IMR-90 (cell line): ENCODE measurements around the gene COL9A3. TPM values are rescaled to one million over a fixed set of nuclear protein-coding genes. Genes with fewer than 3 reads are reported as not detected.

Experiments used
- ATAC-seq: fragments of 200-7000 bp; cut with Tn5 transposase; 2 replicates; pipeline ENCODE4 v1.9.1; 2020; ENCODE audit warnings: low read depth, mild to moderate bottlenecking, moderate library complexity
- BruUV-seq: library from RNA; stranded (reverse); fragments of 400-500 nt; replicated peaks from 2 replicates; lab custom pipeline; 2021; lab: Mats Ljungman, UMichigan
- CTCF ChIA-PET: fragments of 300-600 bp; formaldehyde crosslinking; extraction: SDS; loops from one replicate; lab custom pipeline; 2021; ENCODE audit warnings: antibody characterized with exemption; lab: Yijun Ruan, JAX
- POLR2A ChIA-PET: fragments of 300-600 bp; sonication (Branson Sonifier 250); formaldehyde crosslinking; loops from one replicate; lab custom pipeline; 2022; ENCODE audit warnings: antibody characterized with exemption; ENCODE audit not compliant: unreplicated experiment; lab: Charles Lee
- DNase-seq: peaks from one replicate; pipeline ENCODE4 v3.0.0; 2013
- H2AFZ ChIP-seq: replicated peaks from 2 replicates; pipeline ENCODE3; 2013; ENCODE audit warnings: low read length, mild to moderate bottlenecking; ENCODE audit not compliant: poor library complexity
- H2AK5ac ChIP-seq: 2 replicates; pipeline ENCODE4 v1.6.1; 2013; ENCODE audit warnings: low read depth, low read length, inconsistent platforms
- H2AK9ac ChIP-seq: replicated peaks from 2 replicates; pipeline ENCODE3; 2013; ENCODE audit warnings: mild to moderate bottlenecking, low read depth, low read length, moderate library complexity; ENCODE audit not compliant: poor library complexity
- H2BK120ac ChIP-seq: 2 replicates; pipeline ENCODE4 v1.6.1; 2013; ENCODE audit warnings: low read depth, low read length, inconsistent platforms
- H2BK15ac ChIP-seq: 3 replicates; pipeline ENCODE4 v1.6.1; 2013; ENCODE audit warnings: low read depth, low read length, inconsistent platforms
- H2BK20ac ChIP-seq: 2 replicates; pipeline ENCODE4 v1.6.1; 2013; ENCODE audit warnings: low read depth, mild to moderate bottlenecking, inconsistent platforms, low read length, moderate library complexity
- H2BK5ac ChIP-seq: 2 replicates; pipeline ENCODE4 v1.6.1; 2013; ENCODE audit warnings: mild to moderate bottlenecking, low read depth, low read length, inconsistent platforms; ENCODE audit not compliant: poor library complexity, severe bottlenecking
- H3K14ac ChIP-seq: replicated peaks from 2 replicates; pipeline ENCODE4 v1.6.1; 2013; ENCODE audit warnings: low read depth, low read length, inconsistent platforms
- H3K18ac ChIP-seq: 2 replicates; pipeline ENCODE4 v1.6.1; 2013; ENCODE audit warnings: low read depth, low read length, control low read depth
- H3K23ac ChIP-seq: 2 replicates; pipeline ENCODE4 v1.6.1; 2013; ENCODE audit warnings: low read depth, low read length, inconsistent platforms
- H3K27ac ChIP-seq: 2 replicates; pipeline ENCODE4 v1.5.1; 2013; ENCODE audit warnings: mild to moderate bottlenecking, control low read depth, low read length; ENCODE audit not compliant: insufficient read depth
- H3K27me3 ChIP-seq: 2 replicates; pipeline ENCODE4 v1.6.1; 2013; ENCODE audit warnings: low read length; ENCODE audit not compliant: control insufficient read depth, insufficient read depth
- H3K36me3 ChIP-seq: 2 replicates; pipeline ENCODE4 v1.6.1; 2013; ENCODE audit warnings: low read length, mixed read lengths; ENCODE audit not compliant: control insufficient read depth, insufficient read depth
- H3K4ac ChIP-seq: 2 replicates; pipeline ENCODE4 v1.6.1; 2013; ENCODE audit warnings: low read depth, low read length, inconsistent platforms
- H3K4me1 ChIP-seq: 2 replicates; pipeline ENCODE4 v1.6.1; 2013; ENCODE audit warnings: low read length, mixed read lengths; ENCODE audit not compliant: control insufficient read depth, insufficient read depth
- H3K4me2 ChIP-seq: 2 replicates; pipeline ENCODE4 v1.6.1; 2013; ENCODE audit warnings: low read depth, mild to moderate bottlenecking, control low read depth, low read length, moderate library complexity
- H3K4me3 ChIP-seq: 2 replicates; pipeline ENCODE4 v1.5.1; 2013; ENCODE audit warnings: low read depth, mild to moderate bottlenecking, control low read depth, low read length, moderate library complexity; ENCODE audit not compliant: insufficient read depth
- H3K56ac ChIP-seq: 2 replicates; pipeline ENCODE4 v1.6.1; 2013; ENCODE audit warnings: low read length, inconsistent platforms; ENCODE audit not compliant: insufficient read depth; ENCODE audit errors: extremely low read depth
- H3K79me1 ChIP-seq, 2 experiments: 2 replicates each; pipeline ENCODE4 v1.6.1; 2013; ENCODE audit warnings: low read length in 2 of 2, inconsistent platforms in 1 of 2, low read depth in 1 of 2
- H3K9ac ChIP-seq: 2 replicates; pipeline ENCODE4 v1.6.1; 2013; ENCODE audit warnings: low read depth, low read length, control low read depth
- H3K9me1 ChIP-seq: 2 replicates; pipeline ENCODE4 v1.6.1; 2013; ENCODE audit warnings: low read length, inconsistent platforms; ENCODE audit not compliant: insufficient read depth
- H3K9me3 ChIP-seq: 2 replicates; pipeline ENCODE4 v1.6.1; 2013; ENCODE audit warnings: low read length; ENCODE audit not compliant: control insufficient read depth, insufficient read depth
- H4K20me1 ChIP-seq: 2 replicates; pipeline ENCODE4 v1.6.1; 2013; ENCODE audit warnings: low read length, inconsistent platforms; ENCODE audit not compliant: insufficient read depth
- H4K5ac ChIP-seq: 2 replicates; pipeline ENCODE4 v1.6.1; 2013; ENCODE audit warnings: mild to moderate bottlenecking, low read depth, low read length, control low read depth
- H4K8ac ChIP-seq, 2 experiments: 2 replicates each; pipeline ENCODE4 v1.6.1; 2013; ENCODE audit warnings: low read depth in 2 of 2, low read length in 2 of 2, control low read depth in 1 of 2, inconsistent platforms in 1 of 2
- H4K91ac ChIP-seq: 2 replicates; pipeline ENCODE4 v1.6.1; 2013; ENCODE audit warnings: low read depth, low read length, inconsistent platforms; ENCODE audit not compliant: insufficient read depth
- MAZ ChIP-seq: IDR thresholded peaks from 2 replicates; pipeline ENCODE4 v1.6.1; 2012; ENCODE audit warnings: low read depth, mild to moderate bottlenecking, low read length, improper control_type of control experiment, moderate library complexity, borderline replicate concordance
- WGBS, 2 experiments: methylation state at CpG; one replicate each; pipeline versions ENCODE4 v1.1.5 to v1.1.7; 2013; ENCODE audit warnings: missing lambda C conversion rate in 2 of 2; ENCODE audit not compliant: insufficient read length in 1 of 2; ENCODE audit errors: extremely low coverage in 2 of 2; 5-methylcytosine and 5-hydroxymethylcytosine counted together
- dilution Hi-C: fragments of 300-500 bp; cut with HindIII; formaldehyde crosslinking; loops from one replicate; pipeline ENCODE4 v1.14.3; 2018; ENCODE audit warnings: low sequenced_read_pairs; ENCODE audit not compliant: unreplicated experiment
- in situ Hi-C: fragments of 300-500 bp; cut with MboI; formaldehyde crosslinking; loops from 3 replicates; pipeline ENCODE4 v1.14.3; 2019; ENCODE audit warnings: low sequenced_read_pairs, inconsistent platforms, mixed read lengths
- intact Hi-C: fragments of 100-400 bp; cut with micrococcal nuclease; formaldehyde crosslinking; loops from 2 replicates; pipeline ENCODE4 v1.10.0; 2022
- polyA plus RNA-seq, 3 experiments: library from polyadenylated mRNA; depleted of rRNA; stranded (reverse); fragments of >200 nt; gene quantifications; 2 replicates each; pipeline ENCODE4 v1.2.3, GENCODE V29; 2012; ENCODE audit warnings: low replicate concordance in 1 of 3
- total RNA-seq: library from RNA; depleted of rRNA; stranded (reverse); fragments of >200 nt; gene quantifications from 2 replicates; pipeline ENCODE4 v1.2.3, GENCODE V29; 2012
- TF ChIP-seq, protein P1 (sequence below): fragments of 150-350 bp; IDR thresholded peaks from 2 replicates; pipeline ENCODE4 v1.6.1; 2017; ENCODE audit warnings: mild to moderate bottlenecking, antibody characterized with exemption, low read length, low read depth

Gene COL9A3
- total and polyA plus RNA-seq, 2 of the 4 experiments (the other 2 are of a cell fraction) = 0.36 to 1.4 TPM

DNA sequence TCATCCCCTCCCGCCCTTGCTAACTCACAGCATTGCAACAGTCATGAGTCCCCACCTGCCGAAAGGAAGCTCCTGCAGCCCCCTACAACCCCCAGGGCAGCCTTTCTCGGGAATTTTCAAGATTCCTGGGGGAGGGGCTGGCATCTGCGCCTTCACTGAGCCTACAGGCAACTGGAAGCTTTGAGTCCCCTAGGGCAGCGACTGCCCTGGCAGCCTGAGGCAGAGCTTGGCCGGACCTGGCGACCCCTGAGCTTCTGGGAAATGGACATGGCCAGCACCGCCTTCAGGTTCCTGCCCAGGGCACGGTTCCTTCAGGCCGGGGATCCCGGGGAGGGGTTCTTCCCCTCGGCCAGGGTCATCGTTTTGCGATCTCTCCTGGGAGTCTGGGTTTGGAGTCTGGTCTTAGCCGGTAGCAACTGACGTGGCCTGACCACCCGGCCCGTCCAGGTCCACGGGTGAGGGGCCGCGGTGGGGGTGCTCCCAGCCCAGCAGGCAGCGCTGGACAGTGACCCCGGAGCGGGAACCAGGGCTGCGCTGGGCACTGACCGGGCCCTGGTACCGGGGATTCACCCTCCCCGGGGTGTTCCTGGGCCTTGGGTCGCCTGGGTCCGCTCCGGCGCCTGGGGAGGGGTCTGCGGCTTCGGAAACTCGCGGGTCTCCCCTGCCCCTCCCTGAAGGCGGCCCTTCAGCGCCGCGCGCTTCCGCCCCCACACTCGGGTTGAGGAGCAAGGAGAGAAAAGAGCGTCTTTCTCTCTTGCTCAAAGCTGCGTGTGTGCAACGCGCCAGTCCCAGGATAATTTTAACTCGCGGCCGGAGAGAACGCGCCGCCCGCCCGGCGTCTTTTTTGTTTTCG, 593 bp upstream of the COL9A3 start:
- intact Hi-C loops = no loop called here
- peak; percentile 38 for ATAC-seq

More for the DNA sequence above, 593 bp upstream of the COL9A3 start:
- Histone ChIP-seq H2BK20ac (no peak overlapping the region), H2AK9ac (peak overlapping the region; percentile 90), H3K36me3 (peaks cover 16% of the 10 kb centered on the region; the same call in 1 of the 2 replicates), H3K27me3 (peaks cover 23% of the 10 kb centered on the region), H3K9me3 (no peaks in the 10 kb centered on the region), H4K5ac (no peak overlapping the region), H2AK5ac (no peak overlapping the region), H3K4ac (no peak overlapping the region), H4K8ac (no peak overlapping the region), H3K4me1 (peaks cover 20% of the 10 kb centered on the region), H2BK5ac (no peak overlapping the region), H3K56ac (no peak overlapping the region), H3K9ac (no peak overlapping the region), H3K79me1 (no peaks in the 10 kb centered on the region), H3K4me3 (peak overlapping the region; percentile 18; the same call in 1 of the 2 replicates), H2AFZ (peak overlapping the region; percentile 81), H3K23ac (no peak overlapping the region), H4K91ac (no peak overlapping the region), H3K4me2 (peak overlapping the region; percentile 60), H3K14ac (no peak overlapping the region), H2BK15ac (no peak overlapping the region), H3K9me1 (no peaks in the 10 kb centered on the region), H3K27ac (no peak overlapping the region), H4K20me1 (peaks cover 10% of the 10 kb centered on the region; the same call in 1 of the 2 replicates), H3K18ac (no peak overlapping the region), H2BK120ac (no peak overlapping the region)
- in situ Hi-C loops = no loop called here
- peak; percentile 54; the same call in 1 of the 2 replicates for TF ChIP-seq MAZ
- TF ChIP-seq, protein P1, sequence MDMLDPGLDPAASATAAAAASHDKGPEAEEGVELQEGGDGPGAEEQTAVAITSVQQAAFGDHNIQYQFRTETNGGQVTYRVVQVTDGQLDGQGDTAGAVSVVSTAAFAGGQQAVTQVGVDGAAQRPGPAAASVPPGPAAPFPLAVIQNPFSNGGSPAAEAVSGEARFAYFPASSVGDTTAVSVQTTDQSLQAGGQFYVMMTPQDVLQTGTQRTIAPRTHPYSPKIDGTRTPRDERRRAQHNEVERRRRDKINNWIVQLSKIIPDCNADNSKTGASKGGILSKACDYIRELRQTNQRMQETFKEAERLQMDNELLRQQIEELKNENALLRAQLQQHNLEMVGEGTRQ = no peak
- CTCF ChIA-PET = no interaction called here
- DNase-seq = peak; percentile 17
- POLR2A ChIA-PET = no interaction called here
- dilution Hi-C loops = no loop called here
- WGBS, 2 experiments = 10% methylated on average over 31 of the region's 57 CpGs; no CpG with 5 or more reads in 1 of the 2 experiments
- no TSS peak for BruUV-seq
